NB4 (cell line): Measurements from ENCODE around the gene AGAP1.

Experiments used
- CTCF ChIP-seq: IDR thresholded peaks from one replicate; pipeline ENCODE4 v1.5.1; 2012; ENCODE audit warnings: low read depth, low read length
- MAX ChIP-seq: IDR thresholded peaks from 2 replicates; pipeline ENCODE4 v1.6.1; 2011; ENCODE audit warnings: low read depth, low read length
- MYC ChIP-seq: IDR thresholded peaks from 2 replicates; pipeline ENCODE4 v1.6.1; 2011; ENCODE audit warnings: low read depth, low read length
- POLR2A ChIP-seq: IDR thresholded peaks from 2 replicates; pipeline ENCODE4 v1.6.1; 2011; ENCODE audit warnings: mild to moderate bottlenecking; ENCODE audit not compliant: insufficient read length; ENCODE audit errors: extremely low read depth

- TF ChIP-seq POLR2A = no peak
- no peak for TF ChIP-seq CTCF
- TF ChIP-seq MAX = no peak
- no peak for TF ChIP-seq MYC
These were observed 310.8 kb downstream of the AGAP1 start for GRCh38 chr2:235804676-235805075.
